Caco-2 (cell line): ENCODE data around the gene MTA3. TPM values are rescaled to one million over a fixed set of nuclear protein-coding genes. Genes with fewer than 3 reads are reported as not detected.

ENCODE experiments used
- BruUV-seq: library from RNA; stranded (reverse); fragments of 400-500 nt; replicated peaks from 2 replicates; lab custom pipeline; 2021; lab: Mats Ljungman, UMichigan
- CTCF ChIA-PET: fragments of 300-600 bp; sonication (Branson Sonifier 250); formaldehyde crosslinking; loops from one replicate; lab custom pipeline; 2022; ENCODE audit warnings: antibody characterized with exemption; lab: Charles Lee
- POLR2A ChIA-PET: fragments of 300-600 bp; sonication (Branson Sonifier 250); formaldehyde crosslinking; loops from one replicate; lab custom pipeline; 2022; ENCODE audit warnings: antibody characterized with exemption; lab: Charles Lee
- DNase-seq, 2 experiments: peaks; one replicate each; pipeline versions ENCODE4 v3.0.0 to v3.0.0-alpha.2; 2020 to 2022
- H3K27me3 ChIP-seq: replicated peaks from 2 replicates; pipeline ENCODE4 v1.6.0; 2011; ENCODE audit warnings: low read length; ENCODE audit not compliant: control insufficient read depth, insufficient read depth
- H3K36me3 ChIP-seq: 2 replicates; pipeline ENCODE4 v1.5.1; 2011; ENCODE audit warnings: low read length; ENCODE audit not compliant: control insufficient read depth, insufficient read depth
- H3K4me1 ChIP-seq: fragments of 250-450 bp; sonication (Bioruptor Pico); 2 replicates; pipeline ENCODE4 v1.5.1; 2020; ENCODE audit warnings: mild to moderate bottlenecking
- H3K4me3 ChIP-seq: 2 replicates; pipeline ENCODE4 v1.5.1; 2011; ENCODE audit warnings: low read depth, mild to moderate bottlenecking, control low read depth, low read length
- H3K9me3 ChIP-seq: fragments of 250-450 bp; sonication (Bioruptor Pico); 2 replicates; pipeline ENCODE4 v1.5.1; 2020; ENCODE audit warnings: mild to moderate bottlenecking, moderate library complexity
- H3K27ac Mint-ChIP-seq: one replicate; pipeline ENCODE4 v1.8.0; 2022; ENCODE audit warnings: mixed read lengths; ENCODE audit not compliant: unreplicated experiment
- H3K27me3 Mint-ChIP-seq: one replicate; pipeline ENCODE4 v1.8.0; 2022; ENCODE audit warnings: mixed read lengths; ENCODE audit not compliant: insufficient read depth, unreplicated experiment
- H3K36me3 Mint-ChIP-seq: one replicate; pipeline ENCODE4 v1.8.0; 2022; ENCODE audit warnings: mild to moderate bottlenecking, mixed read lengths; ENCODE audit not compliant: insufficient read depth, unreplicated experiment
- H3K4me1 Mint-ChIP-seq: one replicate; pipeline ENCODE4 v1.8.0; 2022; ENCODE audit warnings: low read depth, mixed read lengths; ENCODE audit not compliant: unreplicated experiment
- H3K4me3 Mint-ChIP-seq: one replicate; pipeline ENCODE4 v1.8.0; 2022; ENCODE audit warnings: mild to moderate bottlenecking, moderate library complexity, mixed read lengths; ENCODE audit not compliant: unreplicated experiment
- H3K9me3 Mint-ChIP-seq: one replicate; pipeline ENCODE4 v1.8.0; 2022; ENCODE audit warnings: mixed read lengths; ENCODE audit not compliant: unreplicated experiment
- CTCF ChIP-seq, 2 experiments: fragments of 200-600 bp in 1 of 2; IDR thresholded peaks; 1 replicate in 1 of 2; 2 replicates in 1 of 2; pipeline versions ENCODE4 v1.5.1 to v1.8.0; 2011 to 2022; ENCODE audit warnings: antibody characterized with exemption in 1 of 2, control low read depth in 1 of 2, inconsistent platforms in 1 of 2, low read depth in 1 of 2, low read length in 1 of 2, mild to moderate bottlenecking in 1 of 2, moderate library complexity in 1 of 2; ENCODE audit not compliant: insufficient read depth in 1 of 2, severe bottlenecking in 1 of 2, unreplicated experiment in 1 of 2
- intact Hi-C: fragments of 100-400 bp; cut with micrococcal nuclease; formaldehyde crosslinking; loops from one replicate; pipeline ENCODE4 v1.10.0; 2022; ENCODE audit not compliant: unreplicated experiment
- total RNA-seq: library from RNA; stranded (reverse); gene quantifications from 2 replicates; pipeline ENCODE4 v1.2.3, GENCODE V29; 2022

The MTA3 gene
- total RNA-seq, 1 experiment from 2014 or later: 85.7 TPM

DNA sequence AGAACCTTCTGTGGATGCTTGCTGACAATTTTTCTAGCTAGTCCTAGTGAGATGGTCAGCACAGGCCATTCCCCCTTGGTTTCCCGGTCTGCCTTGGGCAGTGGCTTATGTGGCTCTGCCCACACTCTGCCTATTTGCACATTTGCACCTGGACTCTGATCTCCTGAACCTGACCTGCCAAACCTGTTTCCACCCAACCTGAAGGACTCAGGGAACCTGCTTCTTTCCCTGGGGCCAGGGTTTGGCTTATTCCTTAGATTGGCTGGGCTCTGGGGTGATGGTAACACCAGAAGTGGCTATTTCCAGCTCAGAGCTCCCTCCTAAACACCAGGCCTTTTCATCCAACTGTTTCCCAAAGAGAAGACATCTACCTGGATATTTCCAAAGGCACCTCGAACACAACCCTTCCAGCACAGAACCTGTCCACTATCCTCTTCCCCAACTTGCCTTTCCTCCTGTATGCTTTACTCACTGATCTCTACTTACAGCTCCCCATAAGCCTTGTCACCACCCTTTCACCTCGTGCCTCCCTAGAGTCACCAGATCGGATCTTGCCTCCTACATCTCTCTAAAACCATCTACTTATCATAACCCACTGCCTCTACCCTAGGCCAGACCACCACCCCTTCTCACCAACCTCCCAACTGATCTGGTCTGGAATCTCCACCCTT, 5.8 kb upstream of the MTA3 start:
- Histone ChIP-seq H3K9me3 (no peaks in the 10 kb centered on the region), H3K4me1 (peaks cover 47% of the 10 kb centered on the region), H3K4me3 (no peak overlapping the region), H3K36me3 (no peaks in the 10 kb centered on the region), H3K27me3 (no peaks in the 10 kb centered on the region)
- POLR2A ChIA-PET: interaction anchor here (0.6 kb wide), 1 partner anchor 701 kb away, joined by 3 read pairs; no protein-coding TSS in a partner anchor
- Mint-ChIP-seq H3K36me3 (peaks cover 16% of the 10 kb centered on the region), H3K27ac (peak overlapping the region; percentile 60), H3K9me3 (peaks cover 8% of the 10 kb centered on the region), H3K4me3 (peak overlapping the region; percentile 27), H3K27me3 (no peaks in the 10 kb centered on the region), H3K4me1 (peaks cover 42% of the 10 kb centered on the region)
- no peak for TF ChIP-seq CTCF (IDR thresholded peaks at IDR 0.05; ENCODE audit: insufficient read depth in 1 of 2, low read depth in 1 of 2, low read length in 1 of 2, severe bottlenecking in 1 of 2, unreplicated experiment in 1 of 2)
- BruUV-seq: no TSS peak
- intact Hi-C loops: loop anchor here (1.0 to 5.0 kb wide), 3 partner anchors 8 to 100 kb away; no protein-coding TSS in a partner anchor
- CTCF ChIA-PET: no interaction called here
- peak; percentile 87 to 90 for DNase-seq

DNA sequence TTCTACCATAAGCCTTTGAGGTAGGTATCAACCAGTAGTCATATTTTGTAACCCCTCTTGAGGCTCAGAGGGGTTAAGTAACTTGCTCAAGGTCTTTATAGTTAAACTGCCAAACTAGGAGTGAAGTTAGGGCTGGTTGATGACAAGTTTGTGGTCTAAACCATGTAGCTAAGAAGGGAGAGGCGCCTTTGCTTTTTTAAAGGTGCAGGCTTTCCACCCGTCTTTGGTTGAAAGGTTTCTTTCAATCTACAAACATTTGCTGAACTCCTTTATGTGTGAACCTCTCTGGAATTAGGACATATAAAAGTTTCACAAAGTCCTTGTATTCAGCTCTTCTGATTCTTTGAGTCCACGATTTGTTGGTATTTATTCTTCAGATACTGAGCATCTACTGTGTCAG, 2.4 kb upstream of the MTA3 start:
- H3K36me3 ChIP-seq: no peaks in the 10 kb centered on the region
- peaks cover 44% of the 10 kb centered on the region for H3K4me1 ChIP-seq
- no TSS peak for BruUV-seq
- TF ChIP-seq CTCF (IDR thresholded peaks at IDR 0.05; ENCODE audit: insufficient read depth in 1 of 2, low read depth in 1 of 2, low read length in 1 of 2, severe bottlenecking in 1 of 2, unreplicated experiment in 1 of 2): no peak
- peaks cover 4% of the 10 kb centered on the region for H3K9me3 Mint-ChIP-seq
- no peak for DNase-seq
- H3K4me3 ChIP-seq: no peak overlapping the region
- no peak overlapping the region for H3K27ac Mint-ChIP-seq
- intact Hi-C loops: no loop called here
- ChIA-PET CTCF (no interaction called here), POLR2A (no interaction called here)
- H3K9me3 ChIP-seq: no peaks in the 10 kb centered on the region
- peaks cover 44% of the 10 kb centered on the region for H3K4me1 Mint-ChIP-seq
- H3K4me3 Mint-ChIP-seq: no peak overlapping the region
- H3K27me3 ChIP-seq: no peaks in the 10 kb centered on the region
- H3K27me3 Mint-ChIP-seq: no peaks in the 10 kb centered on the region
- peaks cover 26% of the 10 kb centered on the region for H3K36me3 Mint-ChIP-seq

DNA sequence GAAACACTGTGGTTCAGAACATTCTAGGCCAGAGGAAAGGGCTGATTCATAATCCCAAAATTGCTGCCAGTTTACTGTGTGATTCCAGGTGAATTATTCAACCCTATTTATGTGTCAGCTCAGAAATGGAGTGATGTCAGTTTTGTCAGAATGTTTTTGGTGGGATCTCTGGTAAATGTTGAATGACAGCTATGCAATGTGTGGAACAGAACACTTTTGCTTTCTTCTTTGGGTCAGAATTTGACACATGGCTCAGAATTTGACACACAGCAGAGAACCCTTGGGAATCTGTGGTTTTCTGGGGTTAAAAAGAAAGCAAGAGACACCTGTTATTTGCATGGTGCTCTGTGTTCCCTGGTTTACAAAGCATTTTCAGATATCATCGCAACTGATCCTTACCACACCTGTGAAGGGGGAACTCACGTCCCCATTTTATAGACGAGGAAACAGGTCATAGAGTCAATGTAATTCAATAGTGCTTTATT, 1.6 kb upstream of the MTA3 start:
- intact Hi-C loops: no loop called here
- no peak for TF ChIP-seq CTCF (IDR thresholded peaks at IDR 0.05; ENCODE audit: insufficient read depth in 1 of 2, low read depth in 1 of 2, low read length in 1 of 2, severe bottlenecking in 1 of 2, unreplicated experiment in 1 of 2)
- H3K4me1 ChIP-seq: peaks cover 37% of the 10 kb centered on the region
- H3K27me3 ChIP-seq: no peaks in the 10 kb centered on the region
- H3K4me3 ChIP-seq: no peak overlapping the region
- no peaks in the 10 kb centered on the region for H3K27me3 Mint-ChIP-seq
- BruUV-seq: no TSS peak
- POLR2A ChIA-PET: no interaction called here
- peaks cover 36% of the 10 kb centered on the region for H3K4me1 Mint-ChIP-seq
- H3K4me3 Mint-ChIP-seq: no peak overlapping the region
- H3K9me3 Mint-ChIP-seq: no peaks in the 10 kb centered on the region
- H3K27ac Mint-ChIP-seq: peak overlapping the region; percentile 37
- H3K9me3 ChIP-seq: no peaks in the 10 kb centered on the region
- no peak for DNase-seq
- peaks cover 34% of the 10 kb centered on the region for H3K36me3 Mint-ChIP-seq
- CTCF ChIA-PET: no interaction called here
- H3K36me3 ChIP-seq: no peaks in the 10 kb centered on the region
